ENCODE data around the gene QSOX2. TPM values are rescaled to one million over a fixed set of nuclear protein-coding genes. Genes with fewer than 3 reads are reported as not detected.

The QSOX2 gene
- total RNA-seq, 1 experiment from 2014 or later, result 34.6 TPM

DNA sequence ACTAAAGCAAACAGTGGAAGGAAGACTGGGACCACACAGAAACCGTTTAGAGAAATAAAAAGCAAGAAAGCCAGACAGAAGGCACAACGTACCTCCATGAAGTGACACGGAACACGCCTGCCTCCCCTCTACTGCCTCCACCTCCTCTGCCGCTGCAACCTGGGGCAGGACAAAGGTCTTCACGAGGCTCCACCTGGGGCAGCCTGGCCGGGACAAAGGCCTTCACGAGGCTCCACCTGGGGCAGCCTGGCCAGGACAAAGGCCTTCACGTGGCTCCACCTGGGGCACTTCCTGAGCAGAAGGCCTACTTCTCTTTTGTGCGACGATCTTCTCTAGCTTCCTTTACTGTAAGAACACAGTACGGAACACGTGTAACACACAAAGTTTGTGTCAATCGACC, 11.7 kb downstream of the QSOX2 start:
- no peaks in the 10 kb centered on the region for H3K9me2 ChIP-seq (ENCODE audit: insufficient read depth)
- BruUV-seq (replicated peaks), result no TSS peak
- peaks cover 13% of the 10 kb centered on the region for H3F3A ChIP-seq (ENCODE audit: insufficient read depth, low read depth)
- TF ChIP-seq, protein P1, sequence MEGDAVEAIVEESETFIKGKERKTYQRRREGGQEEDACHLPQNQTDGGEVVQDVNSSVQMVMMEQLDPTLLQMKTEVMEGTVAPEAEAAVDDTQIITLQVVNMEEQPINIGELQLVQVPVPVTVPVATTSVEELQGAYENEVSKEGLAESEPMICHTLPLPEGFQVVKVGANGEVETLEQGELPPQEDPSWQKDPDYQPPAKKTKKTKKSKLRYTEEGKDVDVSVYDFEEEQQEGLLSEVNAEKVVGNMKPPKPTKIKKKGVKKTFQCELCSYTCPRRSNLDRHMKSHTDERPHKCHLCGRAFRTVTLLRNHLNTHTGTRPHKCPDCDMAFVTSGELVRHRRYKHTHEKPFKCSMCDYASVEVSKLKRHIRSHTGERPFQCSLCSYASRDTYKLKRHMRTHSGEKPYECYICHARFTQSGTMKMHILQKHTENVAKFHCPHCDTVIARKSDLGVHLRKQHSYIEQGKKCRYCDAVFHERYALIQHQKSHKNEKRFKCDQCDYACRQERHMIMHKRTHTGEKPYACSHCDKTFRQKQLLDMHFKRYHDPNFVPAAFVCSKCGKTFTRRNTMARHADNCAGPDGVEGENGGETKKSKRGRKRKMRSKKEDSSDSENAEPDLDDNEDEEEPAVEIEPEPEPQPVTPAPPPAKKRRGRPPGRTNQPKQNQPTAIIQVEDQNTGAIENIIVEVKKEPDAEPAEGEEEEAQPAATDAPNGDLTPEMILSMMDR (conservative IDR thresholded peaks at IDR 0.05), result no peak
- no peak for TF ChIP-seq EZH2 (IDR thresholded peaks at IDR 0.05; ENCODE audit: low read depth)
- H3K9me3 ChIP-seq (ENCODE audit: insufficient read depth, low read depth), result no peaks in the 10 kb centered on the region
- intact Hi-C loops (cut with micrococcal nuclease; ENCODE audit: unreplicated experiment), result no loop called here
- CTCF ChIA-PET, result interaction anchor here (0.6 to 0.7 kb wide), 2 partner anchors 14 to 50 kb away, joined by 3 to 4 read pairs; no protein-coding TSS in a partner anchor
- H3K4me1 ChIP-seq (replicated peaks; ENCODE audit: insufficient read depth), result peaks cover 13% of the 10 kb centered on the region
- no peak overlapping the region for H3K4me2 ChIP-seq
- H3K36me3 ChIP-seq (ENCODE audit: low read depth), result peaks cover 5% of the 10 kb centered on the region; the same call in 1 of the 2 replicates
- H3K27me3 ChIP-seq (ENCODE audit: insufficient read depth, low read depth), result no peaks in the 10 kb centered on the region
- no peak overlapping the region for H3K4me3 ChIP-seq
- peaks cover 43% of the 10 kb centered on the region for H4K20me1 ChIP-seq (ENCODE audit: insufficient read depth)
- peaks cover 40% of the 10 kb centered on the region for H3K79me2 ChIP-seq (ENCODE audit: low read depth)
- POLR2A ChIA-PET (ENCODE audit: unreplicated experiment), result no interaction called here
- DNase-seq, result no peak
- H3K27ac ChIP-seq, result no peak overlapping the region
- no peak overlapping the region for H2AFZ ChIP-seq

- BruUV-seq (replicated peaks), result no TSS peak
- peaks cover 35% of the 10 kb centered on the region for H3K79me2 ChIP-seq (ENCODE audit: low read depth)
- no peak overlapping the region for H3K4me2 ChIP-seq
- DNase-seq, result no peak
- no peaks in the 10 kb centered on the region for H3K9me2 ChIP-seq (ENCODE audit: insufficient read depth)
- H3K4me3 ChIP-seq, result no peak overlapping the region
- H3K27me3 ChIP-seq (ENCODE audit: insufficient read depth, low read depth), result no peaks in the 10 kb centered on the region
- H3K27ac ChIP-seq, result no peak overlapping the region
- POLR2A ChIA-PET (ENCODE audit: unreplicated experiment), result no interaction called here
- CTCF ChIA-PET, result no interaction called here
- H4K20me1 ChIP-seq (ENCODE audit: insufficient read depth), result peaks cover 39% of the 10 kb centered on the region
- no peak for TF ChIP-seq EZH2 (IDR thresholded peaks at IDR 0.05; ENCODE audit: low read depth)
- TF ChIP-seq, protein P1 (conservative IDR thresholded peaks at IDR 0.05), result no peak
- no peak overlapping the region for H2AFZ ChIP-seq
- intact Hi-C loops (cut with micrococcal nuclease; ENCODE audit: unreplicated experiment), result no loop called here
- H3K4me1 ChIP-seq (replicated peaks; ENCODE audit: insufficient read depth), result peaks cover 18% of the 10 kb centered on the region
- H3K9me3 ChIP-seq (ENCODE audit: insufficient read depth, low read depth), result no peaks in the 10 kb centered on the region
- H3F3A ChIP-seq (ENCODE audit: insufficient read depth, low read depth), result peaks cover 18% of the 10 kb centered on the region
- H3K36me3 ChIP-seq (ENCODE audit: low read depth), result peaks cover 5% of the 10 kb centered on the region; the same call in 1 of the 2 replicates
Measured at GRCh38 chr9:136233411-136233810, 12.2 kb downstream of the QSOX2 start.

DNA sequence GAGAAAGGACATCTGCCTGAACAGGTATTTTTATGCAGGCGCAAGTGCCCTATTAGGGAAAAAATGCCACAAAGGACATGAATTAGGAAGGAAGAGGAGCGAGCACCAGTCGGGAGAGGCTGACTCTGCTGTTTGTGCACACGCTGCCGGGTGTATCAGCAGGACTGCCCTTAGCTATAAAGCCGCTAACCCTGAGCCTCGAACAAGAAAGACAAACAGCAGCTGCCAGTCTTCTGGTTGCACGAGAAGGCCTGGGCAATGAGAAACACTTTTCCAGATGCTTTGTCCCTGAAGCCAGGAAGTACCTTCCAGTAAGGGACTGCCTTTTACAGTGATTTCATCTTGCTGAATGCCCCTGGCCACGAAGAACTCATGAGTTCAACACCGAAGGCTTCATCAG, 12.6 kb downstream of the QSOX2 start:
- intact Hi-C loops (cut with micrococcal nuclease; ENCODE audit: unreplicated experiment), result no loop called here
- Histone ChIP-seq H3K4me1 (replicated peaks; ENCODE audit: insufficient read depth) (peaks cover 20% of the 10 kb centered on the region), H3F3A (ENCODE audit: insufficient read depth, low read depth) (peaks cover 20% of the 10 kb centered on the region), H3K27ac (no peak overlapping the region), H4K20me1 (ENCODE audit: insufficient read depth) (peaks cover 34% of the 10 kb centered on the region), H3K36me3 (ENCODE audit: low read depth) (peaks cover 5% of the 10 kb centered on the region; the same call in 1 of the 2 replicates), H3K4me3 (no peak overlapping the region), H3K4me2 (no peak overlapping the region), H2AFZ (no peak overlapping the region), H3K9me2 (ENCODE audit: insufficient read depth) (no peaks in the 10 kb centered on the region), H3K79me2 (ENCODE audit: low read depth) (peaks cover 31% of the 10 kb centered on the region), H3K9me3 (ENCODE audit: insufficient read depth, low read depth) (no peaks in the 10 kb centered on the region), H3K27me3 (ENCODE audit: insufficient read depth, low read depth) (no peaks in the 10 kb centered on the region)
- ChIA-PET CTCF (no interaction called here), POLR2A (ENCODE audit: unreplicated experiment) (no interaction called here)
- no peak for TF ChIP-seq EZH2 (IDR thresholded peaks at IDR 0.05; ENCODE audit: low read depth)
- TF ChIP-seq, protein P1 (conservative IDR thresholded peaks at IDR 0.05), result no peak
- no peak for DNase-seq
- no TSS peak for BruUV-seq (replicated peaks)
